Measurements from ENCODE around the gene TWNK.

- TF ChIP-seq, protein P1, sequence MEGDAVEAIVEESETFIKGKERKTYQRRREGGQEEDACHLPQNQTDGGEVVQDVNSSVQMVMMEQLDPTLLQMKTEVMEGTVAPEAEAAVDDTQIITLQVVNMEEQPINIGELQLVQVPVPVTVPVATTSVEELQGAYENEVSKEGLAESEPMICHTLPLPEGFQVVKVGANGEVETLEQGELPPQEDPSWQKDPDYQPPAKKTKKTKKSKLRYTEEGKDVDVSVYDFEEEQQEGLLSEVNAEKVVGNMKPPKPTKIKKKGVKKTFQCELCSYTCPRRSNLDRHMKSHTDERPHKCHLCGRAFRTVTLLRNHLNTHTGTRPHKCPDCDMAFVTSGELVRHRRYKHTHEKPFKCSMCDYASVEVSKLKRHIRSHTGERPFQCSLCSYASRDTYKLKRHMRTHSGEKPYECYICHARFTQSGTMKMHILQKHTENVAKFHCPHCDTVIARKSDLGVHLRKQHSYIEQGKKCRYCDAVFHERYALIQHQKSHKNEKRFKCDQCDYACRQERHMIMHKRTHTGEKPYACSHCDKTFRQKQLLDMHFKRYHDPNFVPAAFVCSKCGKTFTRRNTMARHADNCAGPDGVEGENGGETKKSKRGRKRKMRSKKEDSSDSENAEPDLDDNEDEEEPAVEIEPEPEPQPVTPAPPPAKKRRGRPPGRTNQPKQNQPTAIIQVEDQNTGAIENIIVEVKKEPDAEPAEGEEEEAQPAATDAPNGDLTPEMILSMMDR (IDR thresholded peaks at IDR 0.05): no peak
- TF ChIP-seq POLR2A (IDR thresholded peaks at IDR 0.05) (no peak), POLR2AphosphoS5 (IDR thresholded peaks at IDR 0.05) (no peak), EP300 (IDR thresholded peaks at IDR 0.05) (no peak)
These were observed 17.0 kb upstream of the TWNK start for GRCh38 chr10:100970076-100970913.

Data from suprapubic skin (tissue), 4 donors.